Suprapubic skin (tissue), 4 donors: ENCODE results near the gene SAMD8. TPM values are rescaled to one million over a fixed set of nuclear protein-coding genes. Genes with fewer than 3 reads are reported as not detected.

Source experiments
- DNase-seq, 2 donors: peaks; one replicate each; pipeline ENCODE4 v3.0.0-alpha.2; 2019; ENCODE audit warnings: low spot score in 2 of 2
- H3K27ac ChIP-seq: fragments of 200-600 bp; sonication (generic); one replicate; pipeline ENCODE4 v1.5.1; 2019
- H3K27me3 ChIP-seq: fragments of 200-600 bp; sonication (generic); one replicate; pipeline ENCODE4 v1.5.1; 2019
- H3K36me3 ChIP-seq: fragments of 200-600 bp; sonication (generic); one replicate; pipeline ENCODE4 v1.5.1; 2019
- H3K4me1 ChIP-seq: fragments of 200-600 bp; sonication (generic); one replicate; pipeline ENCODE4 v1.5.1; 2019
- H3K4me3 ChIP-seq: fragments of 200-600 bp; sonication (generic); one replicate; pipeline ENCODE4 v1.5.1; 2019; ENCODE audit warnings: mild to moderate bottlenecking
- H3K9me3 ChIP-seq: fragments of 200-600 bp; sonication (generic); one replicate; pipeline ENCODE4 v1.5.1; 2019
- EP300 ChIP-seq: sonication (generic); formaldehyde crosslinking; IDR thresholded peaks from one replicate; pipeline ENCODE4 v1.6.1; 2017; ENCODE audit warnings: antibody characterized with exemption
- POLR2A ChIP-seq, 2 donors: fragments of 450-650 bp; IDR thresholded peaks; one replicate each; pipeline ENCODE4 v1.6.1; 2017; ENCODE audit warnings: antibody characterized with exemption in 2 of 2, mild to moderate bottlenecking in 2 of 2, moderate library complexity in 2 of 2
- POLR2AphosphoS5 ChIP-seq, 3 donors: sonication (generic); formaldehyde crosslinking; IDR thresholded peaks; one replicate each; pipeline ENCODE4 v1.6.1; 2017; ENCODE audit warnings: antibody characterized with exemption in 3 of 3
- WGBS: methylation state at CpG from one replicate; pipeline ENCODE4 v1.1.5; 2018; 5-methylcytosine and 5-hydroxymethylcytosine counted together
- total RNA-seq, 4 donors: library from RNA; depleted of rRNA; stranded (reverse); fragments of >200 nt; gene quantifications; one replicate each; pipeline ENCODE4 v1.1.0, GENCODE V29; 2016
- TF ChIP-seq, protein P1 (sequence below), 2 donors: fragments of 200-600 bp in 1 of 2; fragments of 450-650 bp in 1 of 2; sonication (generic) in 1 of 2; IDR thresholded peaks; one replicate each; pipeline ENCODE4 v1.5.1; 2016 to 2019; ENCODE audit warnings: antibody characterized with exemption in 2 of 2, mild to moderate bottlenecking in 1 of 2, moderate library complexity in 1 of 2

The SAMD8 gene
- total RNA-seq, 4 donors from 2014 or later: 20.3 to 29.1 (median 22.8) TPM

DNA sequence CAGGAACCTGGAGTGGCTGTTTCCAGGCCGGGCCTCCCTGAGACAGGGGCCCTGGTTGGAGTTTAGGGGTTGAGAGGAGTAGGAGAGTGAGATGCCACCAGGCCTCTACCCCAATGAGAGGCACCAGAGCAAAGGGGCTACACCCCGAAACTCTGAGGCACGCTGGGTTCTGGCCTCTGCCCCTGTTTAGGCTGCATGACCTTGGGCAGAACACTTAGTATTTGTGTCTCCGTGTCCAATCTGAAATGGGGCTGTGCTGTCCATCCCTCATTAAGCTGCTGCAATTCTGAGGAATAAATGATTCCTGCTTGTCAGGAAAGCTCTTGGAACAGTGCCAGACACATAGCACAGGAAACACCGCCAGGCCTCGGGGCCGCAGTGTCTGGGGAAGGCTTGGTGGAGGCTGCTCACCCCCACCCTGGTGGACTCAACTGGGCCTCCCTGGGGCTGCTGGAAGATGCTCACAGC is 40.5 kb upstream of the SAMD8 start:
- H3K27ac ChIP-seq: no peak overlapping the region
- no peaks in the 10 kb centered on the region for H3K27me3 ChIP-seq
- no peaks in the 10 kb centered on the region for H3K4me1 ChIP-seq
- WGBS: 66% methylated on average over 6 of the region's 7 CpGs
- H3K4me3 ChIP-seq: no peak overlapping the region
- no peaks in the 10 kb centered on the region for H3K9me3 ChIP-seq
- no peak for DNase-seq
- TF ChIP-seq POLR2A (IDR thresholded peaks at IDR 0.05) (no peak), EP300 (no peak), POLR2AphosphoS5 (IDR thresholded peaks at IDR 0.05) (no peak)
- TF ChIP-seq, protein P1, sequence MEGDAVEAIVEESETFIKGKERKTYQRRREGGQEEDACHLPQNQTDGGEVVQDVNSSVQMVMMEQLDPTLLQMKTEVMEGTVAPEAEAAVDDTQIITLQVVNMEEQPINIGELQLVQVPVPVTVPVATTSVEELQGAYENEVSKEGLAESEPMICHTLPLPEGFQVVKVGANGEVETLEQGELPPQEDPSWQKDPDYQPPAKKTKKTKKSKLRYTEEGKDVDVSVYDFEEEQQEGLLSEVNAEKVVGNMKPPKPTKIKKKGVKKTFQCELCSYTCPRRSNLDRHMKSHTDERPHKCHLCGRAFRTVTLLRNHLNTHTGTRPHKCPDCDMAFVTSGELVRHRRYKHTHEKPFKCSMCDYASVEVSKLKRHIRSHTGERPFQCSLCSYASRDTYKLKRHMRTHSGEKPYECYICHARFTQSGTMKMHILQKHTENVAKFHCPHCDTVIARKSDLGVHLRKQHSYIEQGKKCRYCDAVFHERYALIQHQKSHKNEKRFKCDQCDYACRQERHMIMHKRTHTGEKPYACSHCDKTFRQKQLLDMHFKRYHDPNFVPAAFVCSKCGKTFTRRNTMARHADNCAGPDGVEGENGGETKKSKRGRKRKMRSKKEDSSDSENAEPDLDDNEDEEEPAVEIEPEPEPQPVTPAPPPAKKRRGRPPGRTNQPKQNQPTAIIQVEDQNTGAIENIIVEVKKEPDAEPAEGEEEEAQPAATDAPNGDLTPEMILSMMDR (IDR thresholded peaks at IDR 0.05): no peak
- no peaks in the 10 kb centered on the region for H3K36me3 ChIP-seq

DNA sequence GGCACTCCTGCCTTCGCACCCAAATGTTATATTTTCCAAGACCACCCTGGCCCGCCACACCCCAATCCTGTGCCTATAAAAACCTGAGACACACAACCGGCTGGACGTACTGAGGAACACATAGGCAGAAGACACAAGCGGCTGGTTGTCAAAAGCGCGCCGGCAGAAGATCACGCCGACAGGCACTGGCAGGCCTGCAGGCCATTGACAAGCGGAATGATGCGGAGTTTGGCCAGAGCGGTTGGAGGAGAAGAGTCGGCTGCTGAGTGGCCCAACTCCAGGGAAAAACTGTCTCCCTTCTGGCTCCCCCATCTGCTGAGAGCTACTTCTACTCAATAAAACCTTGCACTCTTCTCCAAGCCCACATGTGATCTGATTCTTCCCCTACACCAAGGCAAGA is 39.7 kb upstream of the SAMD8 start:
- DNase-seq: no peak

DNA sequence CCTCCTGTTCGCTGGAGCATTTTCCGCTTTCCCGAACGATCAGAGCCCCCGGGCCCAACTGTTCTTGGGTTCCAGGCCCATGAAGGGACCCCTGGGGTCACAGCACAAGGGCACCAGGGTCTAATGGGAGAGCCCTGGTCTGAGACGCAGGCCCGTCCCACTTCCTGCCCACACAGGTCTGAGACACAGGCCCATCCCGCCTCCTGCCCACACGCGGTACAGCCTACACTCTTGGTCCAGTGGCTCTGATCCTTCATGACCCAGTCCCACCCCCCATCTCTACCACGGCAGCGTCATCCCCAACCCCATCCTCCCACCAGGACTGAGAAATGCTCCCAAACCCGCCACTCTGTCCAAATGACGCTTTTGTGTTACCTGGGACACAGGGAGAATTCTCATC is 38.7 kb upstream of the SAMD8 start:
- TF ChIP-seq EP300 (no peak), POLR2AphosphoS5 (IDR thresholded peaks at IDR 0.05) (no peak)
- TF ChIP-seq, protein P1 (IDR thresholded peaks at IDR 0.05): no peak
- 89% methylated on average over 14 of the region's 14 CpGs for WGBS

More for the DNA sequence above, 39.7 kb upstream of the SAMD8 start:
- no peak overlapping the region for H3K27ac ChIP-seq
- 96% methylated on average over 14 of the region's 14 CpGs for WGBS
- TF ChIP-seq, protein P1 (IDR thresholded peaks at IDR 0.05): no peak
- TF ChIP-seq EP300 (no peak), POLR2AphosphoS5 (IDR thresholded peaks at IDR 0.05) (no peak), POLR2A (IDR thresholded peaks at IDR 0.05) (no peak)
- no peaks in the 10 kb centered on the region for H3K4me1 ChIP-seq
- H3K4me3 ChIP-seq: no peak overlapping the region
- H3K36me3 ChIP-seq: no peaks in the 10 kb centered on the region
- no peaks in the 10 kb centered on the region for H3K27me3 ChIP-seq
- no peaks in the 10 kb centered on the region for H3K9me3 ChIP-seq

DNA sequence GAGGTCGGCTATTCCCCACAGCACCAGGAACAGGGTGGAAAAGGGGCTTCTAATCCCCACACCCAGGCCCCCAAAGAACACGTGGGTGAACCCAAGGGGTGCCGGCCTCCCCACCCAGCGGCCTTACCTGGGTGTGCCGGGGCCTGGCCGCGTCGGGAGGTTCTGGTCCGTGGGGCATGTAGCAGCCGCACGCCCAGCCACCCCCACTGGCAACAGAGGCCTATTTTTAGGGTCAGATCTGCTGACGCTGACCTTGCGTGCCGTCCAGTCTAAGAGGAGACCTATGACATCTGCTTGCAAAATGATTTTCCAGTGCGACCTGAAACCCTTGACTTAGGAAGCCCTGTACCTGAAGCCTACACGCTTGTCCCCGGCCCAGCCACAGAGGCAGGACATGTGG is 38.0 kb upstream of the SAMD8 start:
- TF ChIP-seq EP300 (no peak), POLR2AphosphoS5 (IDR thresholded peaks at IDR 0.05) (no peak), POLR2A (IDR thresholded peaks at IDR 0.05) (no peak)
- TF ChIP-seq, protein P1 (IDR thresholded peaks at IDR 0.05): no peak
- WGBS: 94% methylated on average over 17 of the region's 17 CpGs
- DNase-seq: no peak
- Histone ChIP-seq H3K4me1 (no peaks in the 10 kb centered on the region), H3K27ac (no peak overlapping the region), H3K36me3 (no peaks in the 10 kb centered on the region), H3K9me3 (no peaks in the 10 kb centered on the region), H3K27me3 (no peaks in the 10 kb centered on the region), H3K4me3 (no peak overlapping the region)

More for the DNA sequence above, 38.7 kb upstream of the SAMD8 start:
- Histone ChIP-seq H3K27ac (no peak overlapping the region), H3K36me3 (no peaks in the 10 kb centered on the region), H3K4me1 (no peaks in the 10 kb centered on the region), H3K4me3 (no peak overlapping the region), H3K27me3 (no peaks in the 10 kb centered on the region), H3K9me3 (no peaks in the 10 kb centered on the region)
- DNase-seq: no peak

DNA sequence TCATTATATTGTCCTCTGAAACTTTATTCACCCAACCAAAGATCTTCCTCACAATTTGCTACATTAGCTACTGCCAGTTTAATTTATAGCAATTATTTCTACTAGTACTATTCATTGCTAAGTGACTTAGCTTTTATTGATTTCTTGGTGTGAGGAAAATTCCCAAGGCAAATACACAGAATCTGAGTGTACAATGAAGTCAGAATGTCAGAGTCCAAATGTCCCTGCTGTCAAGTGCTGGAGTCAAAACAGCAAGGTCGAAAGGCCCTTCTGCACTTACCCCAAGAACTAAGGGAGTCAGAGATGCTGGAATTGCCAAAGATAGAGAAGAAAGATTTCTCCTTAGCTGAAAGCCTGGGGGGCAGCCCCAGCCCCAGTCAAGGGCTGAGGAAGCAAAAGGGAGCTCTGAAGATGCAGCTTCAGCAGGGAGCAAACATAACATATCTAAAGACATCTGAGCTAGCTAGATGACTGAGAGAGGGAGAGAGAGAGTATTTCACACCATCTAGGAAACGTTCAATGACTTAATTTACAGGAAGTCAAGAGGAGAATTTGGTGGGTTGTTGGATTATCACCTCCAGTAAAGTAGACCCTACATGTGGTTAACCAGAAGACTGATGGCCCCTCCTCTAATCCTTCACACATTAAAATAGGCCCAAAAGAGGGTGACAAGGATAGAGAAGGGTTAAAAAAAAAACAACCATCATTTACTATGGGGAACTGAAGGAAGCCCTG is 36.6 kb upstream of the SAMD8 start:
- Histone ChIP-seq H3K27ac (no peak overlapping the region), H3K4me1 (no peaks in the 10 kb centered on the region), H3K9me3 (no peaks in the 10 kb centered on the region), H3K36me3 (no peaks in the 10 kb centered on the region), H3K4me3 (no peak overlapping the region), H3K27me3 (no peaks in the 10 kb centered on the region)
- TF ChIP-seq, protein P1 (IDR thresholded peaks at IDR 0.05): no peak
- TF ChIP-seq EP300: no peak
- TF ChIP-seq POLR2A (IDR thresholded peaks at IDR 0.05): no peak
- TF ChIP-seq POLR2AphosphoS5 (IDR thresholded peaks at IDR 0.05): no peak
- DNase-seq: no peak
- WGBS: 47% methylated on average over 2 of the region's 2 CpGs
